Fibroblast of skin of left quadriceps (primary cell): Measurements from ENCODE around the gene OR6J1.
"Not testable (repeated sequence)": the region's sequence is repeated elsewhere in the genome, so short reads cannot be mapped to it uniquely, and the experiment has no call there.

Source experiments
- DNase-seq, 2 experiments: peaks; one replicate each; pipeline ENCODE4 v3.0.0-alpha.2; 2013; ENCODE audit warnings: low read depth in 2 of 2

OR6J1 gene

DNA sequence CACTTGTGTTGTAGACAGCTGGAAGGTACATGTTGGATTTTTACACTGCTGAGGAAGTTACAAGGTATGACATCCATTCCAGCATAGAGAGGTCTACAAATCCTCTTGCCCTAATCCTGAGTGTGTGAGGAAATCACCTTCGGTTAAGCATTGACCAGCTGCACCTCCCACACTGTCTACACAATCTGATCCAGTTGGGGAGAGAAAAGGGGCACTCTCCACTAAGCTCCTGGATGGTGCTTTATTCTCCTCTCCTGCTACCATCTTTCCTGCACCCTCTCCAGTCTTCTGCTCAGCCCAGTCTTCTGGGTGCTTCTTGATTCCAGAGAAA, at the start of gene OR6J1:
Gene OR6J1, minus strand, starts transcription at position 48 of the 331 bp plus-strand sequence. CDS start 9,541 bp downstream, outside the sequence.
- no peak for DNase-seq

GRCh38 chr14:22692194-22692593, 48.0 kb upstream of the OR6J1 start:
- DNase-seq, result no peak

DNA sequence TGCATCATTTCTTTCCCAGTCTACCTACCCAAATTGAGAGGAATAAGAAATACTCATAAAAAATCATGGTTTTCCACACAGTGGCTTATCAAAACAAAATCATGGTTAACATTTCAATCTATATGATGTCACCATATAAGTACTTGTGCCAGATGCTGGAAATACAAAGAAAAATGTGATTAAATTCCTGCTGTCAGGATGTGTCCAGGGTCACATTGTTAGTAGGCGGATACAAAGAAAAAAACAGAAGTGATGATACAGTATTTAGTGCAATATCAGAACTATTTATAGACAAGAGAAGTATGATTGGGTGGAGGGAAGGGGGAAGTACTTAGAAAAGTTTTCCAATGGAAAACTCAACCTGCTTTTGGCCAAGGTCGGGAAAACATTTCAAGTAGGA, 47.0 kb upstream of the OR6J1 start:
- peak; percentile 26 to 34 for DNase-seq

GRCh38 chr14:22689199-22689598, 45.0 kb upstream of the OR6J1 start:
- peak; percentile 34 to 39 for DNase-seq

DNA sequence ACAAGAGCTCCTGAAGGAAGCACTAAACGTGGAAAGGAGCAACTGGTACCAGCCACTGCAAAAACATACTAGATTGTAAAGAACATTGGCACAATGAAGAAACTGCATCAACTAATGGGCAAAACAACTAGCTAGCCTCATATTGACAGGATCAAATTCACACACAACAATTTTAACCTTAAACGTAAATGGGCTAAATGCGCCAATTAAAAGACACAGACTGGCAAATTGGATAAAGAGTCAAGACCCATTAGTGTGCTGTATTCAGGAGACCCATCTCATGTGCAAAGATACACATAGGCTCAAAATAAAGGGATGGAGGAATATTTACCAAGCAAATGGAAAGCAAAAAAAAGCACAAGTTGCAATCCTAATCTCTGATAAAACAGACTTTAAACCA, 43.8 kb upstream of the OR6J1 start:
- not testable (repeated sequence) for DNase-seq

- not testable (repeated sequence) for DNase-seq
Observed at GRCh38 chr14:22686176-22686611, 42.0 kb upstream of the OR6J1 start.

DNA sequence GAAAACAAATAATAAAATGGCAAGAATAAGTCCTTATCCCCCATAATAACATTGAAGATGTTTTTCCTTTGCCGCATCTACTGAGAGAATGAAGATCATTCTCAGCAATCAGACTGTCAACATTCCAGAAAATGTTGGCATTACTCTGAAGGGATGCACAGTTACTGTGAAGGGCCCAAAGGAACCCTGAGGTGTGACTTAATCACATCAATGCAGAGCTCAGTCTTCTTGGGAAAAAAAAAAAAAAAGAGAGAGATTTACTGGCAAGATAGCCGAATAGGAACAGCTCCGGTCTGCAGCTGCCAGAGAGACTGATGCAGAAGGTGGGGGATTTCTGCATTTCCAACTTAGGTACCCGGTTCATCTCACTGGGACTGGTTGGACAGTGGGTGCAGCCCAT, 41.3 kb upstream of the OR6J1 start:
- no peak for DNase-seq

GRCh38 chr14:22683428-22683827, 39.3 kb upstream of the OR6J1 start:
- DNase-seq, result not testable (repeated sequence)

DNA sequence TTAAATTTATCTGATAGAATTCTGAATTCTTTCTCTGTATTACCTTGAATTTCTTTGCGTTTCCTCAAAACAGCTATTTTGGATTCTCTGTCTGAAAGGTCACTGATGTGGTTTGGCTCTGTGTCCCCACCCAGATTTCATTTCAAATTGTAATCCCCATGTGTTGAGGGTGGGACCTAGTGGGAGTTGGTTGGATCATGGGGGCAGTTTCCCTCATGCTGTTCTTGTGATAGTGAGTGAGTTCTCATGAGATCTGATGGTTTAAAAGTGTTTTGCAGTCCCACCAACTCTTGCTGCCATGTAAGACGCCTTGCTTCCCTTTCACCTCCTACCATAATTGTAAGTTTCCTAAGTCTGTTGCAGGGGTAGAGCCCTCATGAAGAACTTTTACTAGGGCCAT, 34.1 kb upstream of the OR6J1 start:
- no peak for DNase-seq

DNA sequence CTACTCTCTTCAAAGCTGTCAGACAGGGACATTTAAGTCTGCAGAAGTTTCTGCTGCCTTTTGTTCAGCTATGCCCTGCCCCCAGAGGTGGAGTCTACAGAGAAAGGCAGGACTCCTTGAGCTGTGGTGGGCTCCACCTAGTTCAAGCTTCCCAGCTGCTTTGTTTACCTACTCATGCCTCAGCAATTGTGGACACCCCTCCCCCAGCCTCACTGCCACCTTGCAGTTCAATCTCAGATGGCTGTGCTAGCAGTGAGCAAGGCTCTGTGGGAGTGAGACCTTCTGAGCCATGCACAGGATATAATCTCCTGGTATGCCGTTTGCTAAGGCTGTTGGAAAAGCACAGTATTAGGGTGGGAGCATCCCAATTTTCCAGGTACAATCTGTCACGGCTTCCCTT, 33.4 kb upstream of the OR6J1 start:
- not testable (repeated sequence) for DNase-seq

- no peak for DNase-seq
Observed at GRCh38 chr14:22671622-22672021, 27.5 kb upstream of the OR6J1 start.

GRCh38 chr14:22668863-22669262, 24.7 kb upstream of the OR6J1 start:
- DNase-seq, result no peak

GRCh38 chr14:22668417-22668816, 24.3 kb upstream of the OR6J1 start:
- DNase-seq, result no peak

- DNase-seq, result no peak
Observed at GRCh38 chr14:22667881-22668280, 23.7 kb upstream of the OR6J1 start.

DNA sequence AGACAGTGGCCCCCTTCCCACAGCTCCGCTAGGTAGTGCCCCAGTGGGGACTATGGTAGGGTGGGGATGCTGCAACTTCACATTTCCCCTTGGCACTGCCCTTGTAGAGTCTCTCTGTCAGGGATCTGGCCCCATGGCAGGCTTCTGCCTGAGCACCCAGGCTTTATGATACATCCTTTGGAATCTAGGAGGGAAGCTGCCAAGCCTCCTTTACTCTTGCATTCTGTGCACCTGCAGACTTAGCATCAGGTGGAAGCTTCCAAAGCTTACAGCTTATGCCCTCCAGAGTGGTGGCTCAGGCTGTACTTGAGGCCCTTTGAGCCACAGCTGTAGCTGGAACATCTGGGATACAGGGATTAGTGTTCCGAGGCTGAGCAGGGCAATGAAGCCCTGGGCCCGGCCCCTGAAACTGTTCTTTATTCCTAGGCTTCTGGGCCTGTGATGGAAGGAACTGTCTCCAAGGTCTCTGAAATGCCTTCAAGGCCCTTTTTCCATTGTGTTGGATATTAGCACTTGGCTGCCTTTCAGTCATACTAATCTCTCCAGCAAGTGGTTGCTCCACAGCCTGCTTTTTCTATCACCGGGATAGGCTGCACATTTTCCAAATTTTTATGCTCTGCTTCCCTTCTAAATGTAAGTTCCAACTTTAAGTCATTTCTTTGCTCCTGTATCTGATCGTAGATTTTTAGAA, 22.2 kb upstream of the OR6J1 start:
- DNase-seq, result no peak

- DNase-seq, result no peak
Observed at GRCh38 chr14:22664261-22664660, 20.1 kb upstream of the OR6J1 start.

- DNase-seq, result no peak
Observed at GRCh38 chr14:22660654-22661053, 16.5 kb upstream of the OR6J1 start.

- no peak for DNase-seq
Observed at GRCh38 chr14:22658946-22659345, 14.8 kb upstream of the OR6J1 start.

DNA sequence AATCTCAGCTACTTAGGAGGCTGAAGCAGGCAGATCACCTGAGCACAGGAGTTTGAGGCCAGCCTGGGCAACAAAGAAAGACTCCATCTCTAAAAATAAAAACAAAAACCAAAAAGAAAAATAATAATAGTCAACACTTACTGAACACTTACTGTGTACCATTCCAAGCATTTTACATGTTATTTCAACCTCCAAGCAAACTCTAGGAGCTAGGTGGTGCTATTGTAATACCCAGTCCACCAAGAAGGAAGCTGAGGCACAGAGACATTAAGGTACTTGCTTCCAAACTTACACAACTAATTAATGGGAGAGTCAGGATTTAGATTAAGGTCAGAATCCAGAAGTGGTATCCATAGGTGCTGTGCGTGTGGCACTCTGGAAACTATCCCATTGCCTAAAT, 13.7 kb upstream of the OR6J1 start:
- no peak for DNase-seq

GRCh38 chr14:22656945-22657731, 13.0 kb upstream of the OR6J1 start:
- DNase-seq, result peak; percentile 65

DNA sequence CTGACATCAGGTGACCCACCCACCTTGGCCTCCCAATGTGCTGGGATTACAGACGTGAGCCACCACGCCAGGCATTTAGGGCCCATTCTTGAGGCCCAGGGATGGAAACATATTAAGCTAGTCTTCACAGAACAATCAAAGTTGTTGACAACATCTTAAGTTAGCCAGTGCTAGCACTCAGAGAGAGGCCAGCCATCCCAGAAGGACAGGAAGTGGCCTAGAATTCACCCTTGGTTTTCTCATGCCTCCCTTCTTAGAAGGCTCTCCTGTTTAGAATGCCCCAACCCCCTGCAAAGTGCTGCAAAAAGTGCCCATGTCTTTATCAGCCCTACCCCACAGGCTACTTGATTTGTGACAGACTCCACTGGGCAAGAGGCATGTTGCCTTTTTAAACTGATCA, 12.1 kb upstream of the OR6J1 start:
- no peak for DNase-seq

GRCh38 chr14:22653012-22653621, 9.0 kb upstream of the OR6J1 start:
- DNase-seq, result peak in 1 of 2 experiments; percentile 51

GRCh38 chr14:22651586-22651985, 7.4 kb upstream of the OR6J1 start:
- DNase-seq, result no peak
